Erythroblast (primary cell): ENCODE measurements around the gene COL11A2.
A peak's percentile ranks its signal among the peaks of the same experiment; 100 is the strongest.

Experiments
- DNase-seq, 2 experiments: peaks; one replicate each; lab custom pipeline; 2025; lab: John Stamatoyannopoulos, UW
- GATA1 ChIP-seq: IDR thresholded peaks from 2 replicates; pipeline ENCODE4 v1.6.1; 2011; ENCODE audit warnings: low read depth, mild to moderate bottlenecking, control low read depth, low read length, moderate library complexity
- POLR2A ChIP-seq: IDR thresholded peaks from 2 replicates; pipeline ENCODE4 v1.6.1; 2011; ENCODE audit warnings: mild to moderate bottlenecking, low read length

COL11A2 gene

GRCh38 chr6:33123732-33124524, 68.3 kb downstream of the COL11A2 start:
- DNase-seq, result peak; percentile 60 to 72
- no peak for TF ChIP-seq POLR2A
- no peak for TF ChIP-seq GATA1

GRCh38 chr6:33123181-33123580, 69.1 kb downstream of the COL11A2 start:
- no peak for TF ChIP-seq POLR2A
- TF ChIP-seq GATA1, result no peak
- DNase-seq, result no peak

- TF ChIP-seq GATA1 (no peak), POLR2A (no peak)
- no peak for DNase-seq
These were observed 72.3 kb downstream of the COL11A2 start for GRCh38 chr6:33120001-33120400.

- TF ChIP-seq GATA1, result no peak
- TF ChIP-seq POLR2A, result no peak
- peak; percentile 56 to 78 for DNase-seq
These were observed 73.6 kb downstream of the COL11A2 start for GRCh38 chr6:33118525-33119123.

- no peak for DNase-seq
- TF ChIP-seq GATA1 (no peak), POLR2A (no peak)
These were observed 74.4 kb downstream of the COL11A2 start for GRCh38 chr6:33117811-33118277.

GRCh38 chr6:33116841-33117711, 75.2 kb downstream of the COL11A2 start:
- TF ChIP-seq POLR2A (no peak), GATA1 (no peak)

GRCh38 chr6:33116417-33116816, 75.8 kb downstream of the COL11A2 start:
- TF ChIP-seq GATA1 (no peak), POLR2A (no peak)
- DNase-seq, result no peak

More at GRCh38 chr6:33116841-33117711, 75.2 kb downstream of the COL11A2 start:
- no peak for DNase-seq

GRCh38 chr6:33114406-33114805, 77.9 kb downstream of the COL11A2 start:
- DNase-seq, result no peak

GRCh38 chr6:33113755-33114154, 78.5 kb downstream of the COL11A2 start:
- DNase-seq, result no peak
- TF ChIP-seq POLR2A (no peak), GATA1 (no peak)

More at GRCh38 chr6:33114406-33114805, 77.9 kb downstream of the COL11A2 start:
- TF ChIP-seq GATA1 (no peak), POLR2A (no peak)
